Cardiac muscle cell (in vitro differentiated cells and primary cell): Measurements from ENCODE around the gene C2orf69. TPM values are rescaled to one million over a fixed set of nuclear protein-coding genes. Genes with fewer than 3 reads are reported as not detected.

Experiments used
- DNase-seq, 2 donors: peaks; one replicate each; pipeline versions ENCODE4 v3.0.0 to v3.0.0-alpha.2; 2010 to 2017; ENCODE audit warnings: low read depth in 1 of 2, low spot score in 1 of 2
- H3K27ac ChIP-seq: fragments of 200-600 bp; sonication (generic); 2 replicates; pipeline ENCODE4 v1.5.1; 2016
- H3K27me3 ChIP-seq: fragments of 200-600 bp; sonication (generic); 2 replicates; pipeline ENCODE4 v1.6.0; 2016; ENCODE audit warnings: control low read depth
- H3K36me3 ChIP-seq: fragments of 200-600 bp; sonication (generic); 2 replicates; pipeline ENCODE4 v1.5.1; 2016; ENCODE audit warnings: control low read depth
- H3K4me1 ChIP-seq: fragments of 200-600 bp; sonication (generic); 2 replicates; pipeline ENCODE4 v1.8.1; 2017; ENCODE audit warnings: low read depth, mild to moderate bottlenecking, mixed run types
- H3K4me3 ChIP-seq: fragments of 200-600 bp; sonication (generic); 2 replicates; pipeline ENCODE4 v1.5.1; 2016; ENCODE audit warnings: mild to moderate bottlenecking
- H3K9me3 ChIP-seq: fragments of 200-600 bp; sonication (generic); 2 replicates; pipeline ENCODE4 v1.5.1; 2017; ENCODE audit warnings: low read depth, mild to moderate bottlenecking, control low read depth
- polyA plus RNA-seq: library from polyadenylated mRNA; unstranded; fragments of >200 nt; fragmentation: Nextera tagmentation; extraction: Ambion mirVana; gene quantifications from 2 replicates; pipeline ENCODE4 v1.2.1, GENCODE V29; 2016
- total RNA-seq: library from RNA; depleted of rRNA; stranded (reverse); fragments of >200 nt; gene quantifications from 2 replicates; pipeline ENCODE4 v1.2.3, GENCODE V29; 2016
- TF ChIP-seq, protein P1 (sequence below): IDR thresholded peaks from 2 replicates; pipeline ENCODE4 v1.5.1; 2012; ENCODE audit warnings: low read depth, mild to moderate bottlenecking, low read length

The C2orf69 gene
- total and polyA plus RNA-seq, 2 experiments from 2014 or later, result 6.3 to 11.0 TPM

DNA sequence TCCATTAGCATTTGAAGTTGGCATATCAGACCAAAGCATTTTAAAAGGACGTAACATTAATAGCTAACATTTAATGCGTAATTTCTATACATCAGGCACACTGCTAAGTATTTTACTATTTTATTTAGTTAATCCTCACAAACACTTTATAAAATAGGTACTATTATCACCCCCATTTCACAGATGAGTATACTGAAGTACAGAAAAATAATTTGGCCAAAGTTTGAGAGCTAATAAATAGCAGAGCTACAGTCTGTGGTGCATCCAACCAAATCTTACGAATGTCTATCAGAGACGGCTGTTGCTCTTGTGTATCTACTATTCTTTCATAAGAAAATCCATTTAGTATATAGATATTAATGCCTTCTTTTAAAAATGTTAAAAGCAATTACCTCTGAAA, 32.3 kb downstream of the C2orf69 start:
- H3K4me3 ChIP-seq, result no peak overlapping the region

DNA sequence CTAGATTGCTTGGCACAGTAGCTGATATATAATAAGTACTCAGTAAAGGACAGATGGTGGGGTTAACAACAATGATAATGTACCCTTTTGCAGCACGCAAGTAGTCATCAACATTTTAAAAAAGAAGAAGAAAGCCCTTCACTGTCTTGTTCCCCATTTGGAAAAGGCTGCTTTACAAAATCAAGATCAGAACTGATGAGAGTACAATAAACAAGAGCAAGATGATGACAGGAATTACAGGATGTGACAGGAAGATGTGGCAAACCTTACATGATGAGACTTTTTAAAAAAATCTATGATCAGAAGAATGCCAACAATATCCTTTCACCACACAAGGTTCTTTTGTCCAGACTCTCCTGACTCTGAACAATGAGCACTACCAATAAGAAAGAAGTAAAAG, 35.1 kb downstream of the C2orf69 start:
- Histone ChIP-seq H3K9me3 (no peaks in the 10 kb centered on the region), H3K4me1 (no peaks in the 10 kb centered on the region), H3K27me3 (no peaks in the 10 kb centered on the region), H3K36me3 (peaks cover 45% of the 10 kb centered on the region), H3K4me3 (no peak overlapping the region), H3K27ac (no peak overlapping the region)
- DNase-seq, result no peak
- TF ChIP-seq, protein P1, sequence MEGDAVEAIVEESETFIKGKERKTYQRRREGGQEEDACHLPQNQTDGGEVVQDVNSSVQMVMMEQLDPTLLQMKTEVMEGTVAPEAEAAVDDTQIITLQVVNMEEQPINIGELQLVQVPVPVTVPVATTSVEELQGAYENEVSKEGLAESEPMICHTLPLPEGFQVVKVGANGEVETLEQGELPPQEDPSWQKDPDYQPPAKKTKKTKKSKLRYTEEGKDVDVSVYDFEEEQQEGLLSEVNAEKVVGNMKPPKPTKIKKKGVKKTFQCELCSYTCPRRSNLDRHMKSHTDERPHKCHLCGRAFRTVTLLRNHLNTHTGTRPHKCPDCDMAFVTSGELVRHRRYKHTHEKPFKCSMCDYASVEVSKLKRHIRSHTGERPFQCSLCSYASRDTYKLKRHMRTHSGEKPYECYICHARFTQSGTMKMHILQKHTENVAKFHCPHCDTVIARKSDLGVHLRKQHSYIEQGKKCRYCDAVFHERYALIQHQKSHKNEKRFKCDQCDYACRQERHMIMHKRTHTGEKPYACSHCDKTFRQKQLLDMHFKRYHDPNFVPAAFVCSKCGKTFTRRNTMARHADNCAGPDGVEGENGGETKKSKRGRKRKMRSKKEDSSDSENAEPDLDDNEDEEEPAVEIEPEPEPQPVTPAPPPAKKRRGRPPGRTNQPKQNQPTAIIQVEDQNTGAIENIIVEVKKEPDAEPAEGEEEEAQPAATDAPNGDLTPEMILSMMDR, result no peak

More for the DNA sequence above, 32.3 kb downstream of the C2orf69 start:
- Histone ChIP-seq H3K36me3 (peaks cover 63% of the 10 kb centered on the region), H3K9me3 (no peaks in the 10 kb centered on the region), H3K27me3 (no peaks in the 10 kb centered on the region), H3K27ac (no peak overlapping the region), H3K4me1 (no peaks in the 10 kb centered on the region)
- TF ChIP-seq, protein P1, result no peak
- no peak for DNase-seq

DNA sequence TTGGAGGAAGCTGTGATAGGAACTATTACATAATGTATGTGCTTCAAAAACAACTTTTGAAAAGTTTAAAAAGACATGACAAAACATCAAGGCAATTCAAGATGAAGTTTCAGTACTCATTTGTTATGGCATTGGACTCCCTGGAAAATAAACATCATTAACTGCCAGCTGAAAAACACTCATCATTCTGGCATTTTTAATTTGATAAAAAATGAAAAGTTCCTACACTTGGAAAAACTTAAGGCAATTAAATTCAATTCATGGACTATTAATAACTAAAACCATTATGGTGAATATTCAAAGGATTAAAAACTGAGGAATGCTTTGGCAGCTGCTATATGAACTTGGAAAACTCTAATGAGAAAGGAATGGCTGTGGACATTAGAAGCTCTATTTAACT, 35.7 kb downstream of the C2orf69 start:
- peaks cover 43% of the 10 kb centered on the region for H3K36me3 ChIP-seq
- TF ChIP-seq, protein P1, result no peak

DNA sequence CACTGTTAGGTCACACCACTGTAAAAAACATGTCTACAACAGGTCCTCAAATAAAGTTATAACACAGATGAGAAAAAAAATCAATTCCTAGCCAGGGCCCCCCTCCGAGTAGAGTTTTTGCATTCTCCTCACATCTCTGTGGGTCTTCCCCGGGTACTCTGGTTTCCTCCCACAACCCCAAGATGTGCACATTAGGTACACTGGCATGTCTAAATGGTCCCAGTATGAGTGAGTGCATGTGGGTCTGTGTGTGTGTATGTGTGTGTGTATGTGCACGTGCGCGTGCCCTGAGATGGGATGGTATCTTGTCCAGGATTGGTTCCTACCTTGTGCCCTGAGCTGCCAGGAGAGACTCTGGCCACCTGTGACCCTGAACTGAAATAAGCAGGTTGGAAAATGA, 39.3 kb downstream of the C2orf69 start:
- DNase-seq, result no peak
- H3K27ac ChIP-seq, result no peak overlapping the region
- H3K9me3 ChIP-seq, result no peaks in the 10 kb centered on the region
- no peaks in the 10 kb centered on the region for H3K4me1 ChIP-seq
- TF ChIP-seq, protein P1, result no peak
- H3K36me3 ChIP-seq, result peaks cover 27% of the 10 kb centered on the region
- no peak overlapping the region for H3K4me3 ChIP-seq
- no peaks in the 10 kb centered on the region for H3K27me3 ChIP-seq

More for the DNA sequence above, 35.7 kb downstream of the C2orf69 start:
- Histone ChIP-seq H3K27me3 (no peaks in the 10 kb centered on the region), H3K9me3 (no peaks in the 10 kb centered on the region), H3K4me3 (no peak overlapping the region), H3K4me1 (no peaks in the 10 kb centered on the region), H3K27ac (no peak overlapping the region)
- DNase-seq, result no peak

DNA sequence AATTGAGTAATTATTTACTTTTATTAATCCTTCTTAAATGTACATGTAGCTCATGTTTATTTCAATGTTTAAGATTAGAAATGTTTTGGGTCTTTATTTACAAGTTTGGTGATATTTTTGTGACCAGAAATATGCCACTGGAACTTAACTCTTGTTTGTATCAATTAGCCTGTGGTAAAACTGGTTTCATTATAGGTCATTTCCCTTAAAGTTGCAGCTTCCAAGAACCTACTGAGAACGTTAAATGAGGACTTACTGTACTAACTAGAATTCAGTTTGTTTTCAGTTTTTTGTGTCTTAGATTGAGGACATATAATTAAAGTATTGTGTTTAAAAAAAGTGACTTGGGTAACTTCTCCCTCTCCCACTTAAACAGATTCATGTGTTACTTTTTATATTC, 39.9 kb downstream of the C2orf69 start:
- no peaks in the 10 kb centered on the region for H3K9me3 ChIP-seq
- H3K27me3 ChIP-seq, result no peaks in the 10 kb centered on the region
- no peak overlapping the region for H3K4me3 ChIP-seq
- no peak overlapping the region for H3K27ac ChIP-seq
- TF ChIP-seq, protein P1, result no peak
- H3K36me3 ChIP-seq, result peaks cover 24% of the 10 kb centered on the region
- no peak for DNase-seq
- no peaks in the 10 kb centered on the region for H3K4me1 ChIP-seq

DNA sequence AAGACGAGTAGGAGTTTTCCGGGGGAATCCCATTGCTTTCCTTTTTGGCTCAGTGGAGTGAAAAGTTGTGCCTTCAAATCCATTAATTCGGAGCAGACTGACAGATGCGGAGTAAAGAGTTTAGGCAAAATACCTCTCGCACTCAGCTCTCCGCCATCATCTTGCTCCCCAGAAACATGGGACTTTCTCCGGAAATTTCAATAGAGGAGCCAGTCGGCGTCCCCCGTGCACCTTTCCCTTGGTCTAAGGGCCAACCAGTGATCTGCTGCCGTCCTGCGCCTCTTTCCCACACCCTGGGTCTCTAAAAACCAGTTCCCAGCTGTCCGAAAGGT, 43.9 kb downstream of the C2orf69 start:
- H3K9me3 ChIP-seq, result no peaks in the 10 kb centered on the region
- H3K27ac ChIP-seq, result peak overlapping the region; percentile 99
- peaks cover 11% of the 10 kb centered on the region for H3K36me3 ChIP-seq
- TF ChIP-seq, protein P1, result no peak
- H3K4me3 ChIP-seq, result peak overlapping the region; percentile 71
- peaks cover 11% of the 10 kb centered on the region for H3K4me1 ChIP-seq
- H3K27me3 ChIP-seq, result no peaks in the 10 kb centered on the region
- no peak for DNase-seq
